MM.1S (cell line): Measurements from ENCODE around the gene ANTXRL.

Experiments used
- DNase-seq: peaks from one replicate; pipeline ENCODE4 v3.0.0-alpha.2; 2015
- H2AFZ ChIP-seq: fragments of 300-600 bp; sonication (generic); 2 replicates; pipeline ENCODE4 v1.6.0; 2016; ENCODE audit warnings: antibody characterized with exemption, low read length
- H3F3A ChIP-seq: fragments of 300-600 bp; sonication (generic); 2 replicates; pipeline ENCODE4 v1.6.1; 2016; ENCODE audit warnings: mild to moderate bottlenecking, antibody characterized with exemption, low read length, moderate library complexity, mixed read lengths; ENCODE audit not compliant: insufficient read depth
- H3K27ac ChIP-seq: fragments of 300-600 bp; sonication (generic); 2 replicates; pipeline ENCODE4 v1.5.1; 2016; ENCODE audit warnings: mild to moderate bottlenecking, low read length
- H3K27me3 ChIP-seq: fragments of 300-600 bp; sonication (generic); replicated peaks from 2 replicates; pipeline ENCODE4 v1.6.0; 2016; ENCODE audit warnings: low read length; ENCODE audit not compliant: insufficient read depth
- H3K36me3 ChIP-seq: fragments of 300-600 bp; sonication (generic); replicated peaks from 2 replicates; pipeline ENCODE4 v1.6.1; 2016; ENCODE audit warnings: mild to moderate bottlenecking, low read length, mixed read lengths; ENCODE audit not compliant: insufficient read depth
- H3K4me1 ChIP-seq: fragments of 300-600 bp; sonication (generic); 2 replicates; pipeline ENCODE4 v1.6.1; 2016; ENCODE audit warnings: low read length, mixed read lengths
- H3K4me2 ChIP-seq: fragments of 300-600 bp; sonication (generic); 2 replicates; pipeline ENCODE4 v1.6.0; 2016; ENCODE audit warnings: low read depth, low read length
- H3K4me3 ChIP-seq: fragments of 300-600 bp; sonication (generic); 2 replicates; pipeline ENCODE4 v1.5.1; 2016; ENCODE audit warnings: low read length, mixed read lengths
- H3K79me2 ChIP-seq: fragments of 300-600 bp; sonication (generic); 2 replicates; pipeline ENCODE4 v1.6.1; 2016; ENCODE audit warnings: mixed run types, low read length, mixed read lengths
- H3K9ac ChIP-seq: fragments of 300-600 bp; sonication (generic); 2 replicates; pipeline ENCODE4 v1.6.1; 2016; ENCODE audit warnings: low read length, mixed read lengths
- H3K9me2 ChIP-seq: fragments of 300-600 bp; sonication (generic); replicated peaks from 2 replicates; pipeline ENCODE4 v1.6.1; 2016; ENCODE audit warnings: mild to moderate bottlenecking, low read length, mixed read lengths; ENCODE audit not compliant: insufficient read depth
- H3K9me3 ChIP-seq: fragments of 300-600 bp; sonication (generic); replicated peaks from 2 replicates; pipeline ENCODE4 v1.6.1; 2016; ENCODE audit warnings: mild to moderate bottlenecking, low read length, mixed read lengths; ENCODE audit not compliant: insufficient read depth
- H4K20me1 ChIP-seq: fragments of 300-600 bp; sonication (generic); 2 replicates; pipeline ENCODE4 v1.6.1; 2016; ENCODE audit warnings: mild to moderate bottlenecking, low read length, moderate library complexity, mixed read lengths; ENCODE audit not compliant: insufficient read depth
- CTCF ChIP-seq: fragments of 300-600 bp; sonication (generic); IDR thresholded peaks from 2 replicates; pipeline ENCODE4 v1.5.1; 2016; ENCODE audit warnings: antibody characterized with exemption, low read length, mixed read lengths
- EZH2 ChIP-seq: fragments of 300-600 bp; sonication (generic); optimal IDR thresholded peaks from 2 replicates; pipeline ENCODE3; 2017; ENCODE audit warnings: low read depth, mild to moderate bottlenecking, antibody characterized with exemption, low read length, mixed read lengths
- EZH2phosphoT487 ChIP-seq: fragments of 300-600 bp; sonication (generic); IDR thresholded peaks from 2 replicates; pipeline ENCODE4 v1.6.1; 2018; ENCODE audit warnings: antibody characterized with exemption, low read length

ANTXRL gene

GRCh38 chr10:46307281-46308112 lies 20.7 kb downstream of the ANTXRL start:
- H3K9ac ChIP-seq: no peak overlapping the region
- no peak overlapping the region for H3K4me3 ChIP-seq
- H3K27ac ChIP-seq: no peak overlapping the region
- H3K79me2 ChIP-seq: no peaks in the 10 kb centered on the region
- H4K20me1 ChIP-seq: no peaks in the 10 kb centered on the region
- H3K36me3 ChIP-seq: no peaks in the 10 kb centered on the region
- H2AFZ ChIP-seq: no peak overlapping the region
- no peak for DNase-seq
- no peaks in the 10 kb centered on the region for H3K27me3 ChIP-seq
- no peak overlapping the region for H3K4me2 ChIP-seq
- H3F3A ChIP-seq: no peaks in the 10 kb centered on the region
- H3K9me2 ChIP-seq: no peaks in the 10 kb centered on the region
- H3K9me3 ChIP-seq: no peaks in the 10 kb centered on the region
- TF ChIP-seq EZH2phosphoT487 (no peak), CTCF (no peak), EZH2 (no peak)
- H3K4me1 ChIP-seq: no peaks in the 10 kb centered on the region

GRCh38 chr10:46308113-46308415 lies 21.3 kb downstream of the ANTXRL start:
- H3F3A ChIP-seq: no peaks in the 10 kb centered on the region
- no peak for DNase-seq
- H4K20me1 ChIP-seq: no peaks in the 10 kb centered on the region
- no peaks in the 10 kb centered on the region for H3K79me2 ChIP-seq
- H3K4me3 ChIP-seq: no peak overlapping the region
- H3K27ac ChIP-seq: no peak overlapping the region
- no peaks in the 10 kb centered on the region for H3K36me3 ChIP-seq
- no peaks in the 10 kb centered on the region for H3K4me1 ChIP-seq
- TF ChIP-seq CTCF: no peak
- TF ChIP-seq EZH2: no peak
- TF ChIP-seq EZH2phosphoT487: no peak
- no peak overlapping the region for H2AFZ ChIP-seq
- H3K4me2 ChIP-seq: no peak overlapping the region
- H3K9me3 ChIP-seq: no peaks in the 10 kb centered on the region
- H3K9me2 ChIP-seq: no peaks in the 10 kb centered on the region
- H3K27me3 ChIP-seq: no peaks in the 10 kb centered on the region
- H3K9ac ChIP-seq: no peak overlapping the region

GRCh38 chr10:46308666-46309450 lies 22.1 kb downstream of the ANTXRL start:
- H3K4me2 ChIP-seq: no peak overlapping the region
- no peaks in the 10 kb centered on the region for H3K79me2 ChIP-seq
- H3F3A ChIP-seq: no peaks in the 10 kb centered on the region
- no peaks in the 10 kb centered on the region for H3K9me3 ChIP-seq
- H4K20me1 ChIP-seq: no peaks in the 10 kb centered on the region
- no peaks in the 10 kb centered on the region for H3K9me2 ChIP-seq
- H3K9ac ChIP-seq: no peak overlapping the region
- H3K36me3 ChIP-seq: no peaks in the 10 kb centered on the region
- no peak overlapping the region for H2AFZ ChIP-seq
- no peak overlapping the region for H3K27ac ChIP-seq
- H3K4me3 ChIP-seq: no peak overlapping the region
- H3K27me3 ChIP-seq: no peaks in the 10 kb centered on the region
- no peaks in the 10 kb centered on the region for H3K4me1 ChIP-seq
- no peak for DNase-seq
- TF ChIP-seq CTCF (no peak), EZH2phosphoT487 (no peak), EZH2 (no peak)
